ELF-1 (cell line): ENCODE data around the gene ASL.
A peak's percentile ranks its signal among the peaks of the same experiment; 100 is the strongest.
"Not testable (repeated sequence)": the region's sequence is repeated elsewhere in the genome, so short reads cannot be mapped to it uniquely, and the experiment has no call there.

ENCODE experiments used
- DNase-seq: peaks from one replicate; pipeline ENCODE4 v3.0.0-alpha.2; 2016; ENCODE audit warnings: low read depth, low spot score

The ASL gene

DNA sequence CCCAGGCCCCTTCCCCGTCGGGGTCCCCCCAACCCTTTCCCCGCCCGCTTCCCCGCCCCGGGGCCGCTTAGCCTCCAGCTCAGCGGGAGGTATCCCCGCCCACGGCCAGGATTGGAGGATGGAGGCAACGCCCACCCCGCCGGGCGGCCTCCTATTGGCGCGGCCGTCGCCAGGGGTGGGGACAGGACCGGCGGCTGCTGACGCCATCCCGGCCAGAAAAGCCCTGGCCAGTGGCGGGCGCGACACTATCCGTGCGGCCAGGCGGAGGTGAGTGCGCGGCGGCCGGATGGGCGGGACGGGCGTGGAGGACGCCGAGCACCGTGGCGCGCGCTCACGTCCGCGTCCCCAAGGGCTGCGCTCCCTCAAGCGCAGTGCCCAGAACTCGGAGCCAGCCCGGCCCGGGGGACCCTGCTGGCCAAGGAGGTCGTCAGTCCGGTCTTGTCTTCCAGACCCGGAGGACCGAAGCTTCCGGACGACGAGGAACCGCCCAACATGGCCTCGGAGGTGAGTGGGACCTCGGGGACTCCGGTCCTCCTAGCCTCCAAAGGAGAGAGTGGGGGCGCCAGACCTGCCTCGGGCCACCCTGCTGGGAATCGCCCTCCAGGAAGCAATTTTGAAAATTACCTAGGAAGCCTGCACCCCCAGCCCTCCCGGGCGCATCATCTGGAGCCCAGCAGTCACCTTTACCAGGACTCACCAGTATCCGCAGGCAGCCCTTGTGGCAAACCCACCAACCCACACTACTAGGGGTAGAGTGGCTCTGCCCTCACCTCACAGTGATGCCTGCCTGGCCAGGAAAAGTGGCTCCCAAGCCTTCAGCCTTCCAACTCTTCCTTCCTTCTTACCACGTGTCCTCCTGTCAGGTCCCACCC is at the start of gene ASL:
Gene ASL (plus strand): TSS at position 230 of the 872 bp plus-strand sequence. CDS start 263 bp downstream, at position 493.
- DNase-seq, result peak; percentile 95

DNA sequence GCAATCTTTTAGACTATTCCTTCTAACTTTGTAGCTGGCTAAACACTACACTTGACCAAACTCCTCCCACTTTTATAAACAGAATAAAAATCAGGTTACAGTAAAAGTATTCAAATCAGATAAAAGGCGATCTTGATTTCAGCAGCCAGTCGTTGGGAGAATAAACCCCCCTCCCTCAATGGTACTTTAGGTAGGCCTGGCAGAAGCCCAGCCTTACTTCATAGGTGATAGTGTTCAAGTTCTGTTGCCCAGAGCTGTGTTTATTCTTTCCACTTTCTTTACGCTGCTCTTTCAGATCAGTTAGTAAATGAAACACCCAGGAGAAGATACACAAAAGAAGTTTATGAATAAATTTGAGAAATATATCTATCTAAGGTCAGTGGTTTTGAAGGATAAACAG is 47.3 kb upstream of the ASL start:
- DNase-seq, result not testable (repeated sequence)

DNA sequence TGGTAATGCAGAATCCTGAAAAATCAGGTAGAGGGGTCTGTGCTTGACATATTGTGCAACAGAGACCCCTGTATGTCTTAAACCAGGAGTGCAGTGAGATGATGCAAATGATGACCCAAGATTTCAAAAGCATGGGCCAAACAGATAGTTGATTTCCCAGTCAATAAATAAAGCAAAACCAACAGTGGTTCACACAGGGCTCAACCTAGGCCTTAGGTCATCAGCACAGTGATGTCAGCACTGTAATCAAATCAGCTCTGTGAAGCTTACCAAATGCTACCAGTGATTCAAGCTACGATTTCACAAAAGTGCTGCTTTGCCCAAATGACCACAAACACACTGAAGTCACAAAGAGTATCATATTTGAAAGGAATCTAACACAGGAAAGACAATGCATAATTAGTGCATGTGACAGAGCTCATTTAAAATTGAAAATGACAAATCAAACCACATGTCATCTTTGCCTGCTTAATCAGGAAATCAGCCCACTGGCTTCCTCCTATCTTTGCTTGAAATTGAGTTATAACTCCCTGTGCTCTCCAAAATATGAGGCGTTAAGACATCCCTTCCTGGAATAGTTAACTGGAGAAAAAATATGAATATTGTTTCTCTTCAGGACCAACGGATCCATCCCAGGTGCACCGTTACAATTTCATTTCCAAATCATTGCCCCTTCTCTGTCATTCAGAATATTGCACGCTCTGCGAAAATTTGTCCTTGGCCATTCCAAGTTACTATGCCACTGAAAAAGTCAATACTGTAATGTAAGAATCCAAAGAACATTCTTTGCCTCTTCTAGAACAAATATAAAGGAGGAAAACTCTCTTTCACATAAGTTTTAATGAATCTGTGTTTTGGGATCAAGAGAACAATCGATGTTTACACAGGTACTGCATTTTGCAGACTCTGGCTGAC is 41.9 kb upstream of the ASL start:
- no peak for DNase-seq

DNA sequence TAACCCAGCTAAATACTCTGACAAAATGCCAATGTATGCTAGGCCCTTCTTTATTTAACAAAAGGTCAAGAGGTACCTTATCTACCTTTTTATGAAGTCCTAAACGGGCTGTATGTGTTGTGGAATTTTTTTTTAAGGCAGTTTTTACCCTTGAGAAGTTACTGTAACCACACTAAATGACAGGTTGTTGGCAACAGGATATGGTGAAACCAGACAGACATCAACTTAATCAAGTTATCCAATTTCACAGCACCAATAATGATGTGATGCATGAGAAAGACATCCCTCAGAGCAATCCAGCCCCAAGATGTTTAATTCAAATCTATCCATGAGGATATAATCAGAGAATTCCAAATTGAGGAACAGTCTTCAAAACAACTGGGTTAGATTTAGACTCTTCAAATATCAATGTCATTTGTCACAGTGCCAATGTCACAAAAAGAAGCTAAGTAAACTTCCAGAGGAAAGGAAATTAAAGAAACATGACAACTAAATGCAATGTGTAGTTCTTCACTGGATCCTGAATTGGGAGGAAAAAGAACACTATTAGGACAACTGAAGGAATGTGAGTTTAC is 41.1 kb upstream of the ASL start:
- DNase-seq, result not testable (repeated sequence)

DNA sequence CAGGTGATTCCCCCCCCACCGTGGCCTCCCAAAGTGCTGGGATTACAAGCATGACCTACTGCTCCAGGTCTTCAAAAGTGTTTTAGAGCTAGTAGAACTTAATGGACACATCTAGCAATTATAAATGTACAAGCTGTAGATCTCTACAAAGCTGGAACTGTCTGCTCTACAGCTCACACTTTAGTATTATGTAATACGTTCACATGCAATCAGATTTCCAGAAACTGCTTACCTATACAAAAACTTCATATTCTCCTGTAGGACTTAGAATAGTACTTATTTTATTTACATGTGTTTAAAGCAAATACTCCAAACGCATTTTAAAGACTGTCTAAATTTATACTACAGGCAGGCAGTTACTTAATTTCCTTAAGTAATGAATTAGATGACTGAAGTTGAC is 39.2 kb upstream of the ASL start:
- no peak for DNase-seq

DNA sequence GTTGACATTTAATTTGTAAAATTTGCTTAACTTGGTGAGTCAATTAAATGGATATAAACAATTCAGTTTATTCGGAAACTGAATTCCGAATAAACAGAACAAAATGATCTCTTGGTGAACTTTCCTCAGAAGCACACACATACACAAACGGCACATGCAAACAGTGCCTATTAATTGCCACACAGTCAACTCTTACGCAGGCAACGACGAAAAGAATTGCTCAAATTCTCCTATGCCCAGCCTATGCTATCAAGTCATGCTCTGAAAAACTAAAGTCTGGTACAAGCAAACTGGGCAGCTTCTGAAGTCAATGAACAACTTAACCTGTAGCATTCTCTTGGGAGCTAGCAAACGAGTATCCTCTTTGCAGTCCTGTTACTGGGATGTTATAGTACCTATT is 38.8 kb upstream of the ASL start:
- DNase-seq, result no peak

DNA sequence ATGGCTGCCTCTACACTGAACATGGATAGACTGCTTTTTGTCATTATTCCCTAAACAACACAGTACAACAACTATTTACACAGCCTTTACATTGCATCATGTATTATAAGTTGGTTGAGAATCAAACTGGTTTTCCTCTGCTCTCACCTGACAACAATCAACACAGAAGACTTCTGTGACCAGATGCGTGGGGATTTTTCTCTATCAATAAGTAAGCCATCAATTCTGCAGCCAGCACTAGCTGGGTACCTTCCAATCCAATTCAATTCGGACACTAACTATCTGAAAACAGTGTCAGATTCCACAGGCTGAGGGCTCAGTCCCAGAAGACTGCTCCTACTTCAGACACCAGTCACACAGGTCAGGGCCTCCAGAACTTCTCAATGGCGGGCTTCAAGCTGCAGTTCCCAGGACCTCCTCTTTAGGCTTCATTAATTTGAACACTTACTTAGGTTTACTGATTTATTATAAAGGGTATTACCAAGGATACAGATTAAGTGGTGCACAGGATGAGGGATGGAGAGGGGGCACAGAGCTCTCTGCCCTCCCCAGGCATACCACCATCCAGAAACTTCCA is 36.4 kb upstream of the ASL start:
- DNase-seq, result no peak

DNA sequence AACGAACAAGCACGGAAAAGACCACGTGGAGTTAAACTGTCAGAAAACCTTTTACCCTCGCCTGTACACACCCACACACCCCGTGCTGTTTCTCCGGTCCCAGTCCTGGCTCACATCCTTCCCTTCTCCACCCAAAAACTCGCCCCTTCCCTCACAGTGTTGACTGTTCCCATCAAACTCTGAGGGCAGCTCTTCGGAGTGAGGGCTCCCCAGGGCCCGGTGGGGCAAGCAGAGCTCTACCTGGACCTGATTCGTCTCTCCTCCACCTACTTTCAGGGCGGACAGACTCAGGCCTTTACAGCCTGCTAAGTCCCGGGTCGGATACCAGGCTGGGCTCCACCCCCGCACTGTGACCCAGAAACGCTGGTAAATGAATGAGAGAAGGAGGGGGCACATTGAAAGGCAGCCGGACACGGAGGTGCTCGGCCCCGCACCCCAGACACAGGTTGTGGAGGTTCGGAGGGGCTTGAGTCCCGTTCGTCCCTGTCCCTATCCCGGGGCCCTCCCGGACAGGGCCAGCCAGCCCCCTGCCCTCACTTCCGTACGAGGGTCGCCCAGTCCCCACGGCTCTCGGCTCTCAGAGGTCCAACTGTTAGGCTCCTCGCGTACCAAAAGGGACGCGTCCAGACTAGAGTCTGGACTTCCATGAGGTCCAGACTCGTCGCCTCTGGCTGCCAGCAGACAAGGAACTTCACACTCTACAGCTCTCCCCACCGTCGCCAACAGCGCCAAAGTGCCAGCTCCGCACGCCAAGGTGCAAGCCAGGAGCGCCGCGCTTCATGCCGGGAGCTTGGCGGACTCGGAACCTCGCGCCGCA is 31.7 kb upstream of the ASL start:
- DNase-seq, result peak; percentile 57

DNA sequence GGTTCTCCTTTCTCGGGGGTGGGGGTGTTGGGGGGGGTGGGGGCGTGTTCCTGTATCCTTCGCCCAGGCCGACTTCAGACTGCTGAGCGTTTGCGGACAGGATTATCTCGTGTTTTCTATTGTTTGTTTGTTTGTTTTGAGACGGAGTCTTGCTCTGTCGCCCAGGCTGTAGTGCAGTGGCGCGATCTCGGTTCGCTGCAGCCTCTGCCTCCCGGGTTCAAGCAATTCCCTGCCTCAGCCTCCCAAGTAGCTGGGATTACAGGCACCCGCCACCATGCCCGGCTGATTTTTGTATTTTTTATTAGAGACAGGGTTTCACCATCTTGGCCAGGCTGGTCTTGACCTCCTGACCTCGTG is 31.1 kb upstream of the ASL start:
- not testable (repeated sequence) for DNase-seq

DNA sequence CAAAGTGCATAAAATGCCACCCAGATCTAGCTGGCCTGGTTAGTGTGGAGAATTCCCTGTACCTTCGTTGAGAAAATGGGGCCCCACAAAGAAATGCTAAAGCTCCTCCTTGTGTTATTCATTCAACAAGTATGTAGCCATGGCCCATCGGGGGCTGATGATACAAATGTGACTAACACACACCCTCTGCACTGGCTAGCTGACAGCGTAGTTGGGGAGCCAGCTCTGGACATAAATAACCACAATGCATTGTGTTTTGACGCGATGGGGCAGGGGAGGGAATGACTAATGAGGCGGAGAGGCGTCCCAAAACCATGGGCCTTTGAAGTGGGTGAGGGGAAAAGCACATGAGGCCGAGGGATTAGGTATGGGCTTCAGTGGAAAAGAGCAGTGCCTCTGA is 28.2 kb upstream of the ASL start:
- peak; percentile 6 for DNase-seq

DNA sequence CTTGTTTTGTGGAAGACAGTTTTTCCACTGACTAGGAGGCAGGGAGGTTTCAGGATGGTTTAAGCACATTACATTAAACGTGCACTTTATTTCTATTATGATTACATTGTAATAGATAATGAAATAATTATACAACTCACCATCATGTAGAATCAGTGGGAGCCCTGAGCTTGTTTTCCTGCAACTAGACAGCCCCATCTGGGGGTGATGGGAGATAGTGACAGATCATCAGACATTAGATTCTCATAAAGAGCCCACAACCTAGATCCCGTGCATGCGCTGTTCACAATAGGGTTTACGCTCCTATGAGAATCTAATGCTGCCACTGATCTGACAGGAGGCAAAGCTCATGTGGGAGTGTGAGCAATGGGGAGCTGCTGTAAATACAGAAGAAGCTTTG is 25.7 kb upstream of the ASL start:
- not testable (repeated sequence) for DNase-seq

DNA sequence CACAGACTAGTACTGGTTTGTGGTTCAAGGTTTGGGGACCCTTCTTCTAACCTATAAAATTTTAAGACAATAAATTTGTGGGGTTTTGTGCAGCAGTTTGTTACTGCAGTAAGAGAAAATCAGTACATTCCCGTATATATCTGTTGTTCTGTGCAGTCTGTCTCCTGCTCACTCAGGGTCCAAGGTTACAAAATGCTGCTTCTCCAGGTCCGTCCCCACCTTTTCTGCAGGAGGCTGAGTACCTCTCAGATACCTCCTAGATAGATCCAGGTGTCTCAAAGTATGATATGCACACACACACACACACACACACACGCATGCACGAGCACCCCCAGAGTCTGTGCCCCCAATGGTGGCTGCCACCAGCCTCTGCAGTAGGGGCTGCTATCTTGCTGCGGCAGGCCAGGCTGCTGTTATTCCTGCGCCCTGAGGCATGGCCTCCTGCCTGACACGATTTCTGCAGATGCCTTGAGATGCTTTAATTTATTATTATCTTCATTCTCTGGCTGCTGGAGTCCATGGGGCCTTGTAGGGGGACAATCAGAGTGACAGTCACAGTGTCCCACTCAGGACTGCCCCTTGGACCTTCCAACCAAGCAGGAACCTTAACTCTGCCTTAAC is 25.2 kb upstream of the ASL start:
- peak; percentile 8 for DNase-seq

DNA sequence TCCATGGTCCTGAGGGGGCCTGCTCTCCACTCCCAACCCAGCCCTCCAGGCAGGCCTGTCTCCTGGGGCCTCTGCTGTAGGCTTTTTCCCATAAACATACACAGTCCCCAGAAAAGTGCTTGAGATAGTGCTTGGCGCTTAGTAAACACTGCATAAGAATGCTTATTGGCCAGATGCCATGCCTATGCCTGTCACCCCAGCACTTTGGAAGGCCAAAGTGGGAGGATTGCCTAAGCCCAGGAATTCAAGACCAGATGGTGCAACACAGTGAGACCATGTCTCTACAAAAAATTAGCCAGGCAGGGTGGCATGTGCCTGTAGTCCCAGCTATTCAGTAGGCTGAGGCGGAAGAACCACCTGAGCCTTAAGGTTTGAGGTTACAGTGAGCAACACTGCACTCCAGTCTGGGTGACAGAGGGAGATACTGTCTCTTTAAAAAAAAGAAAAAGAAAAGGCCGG is 24.6 kb upstream of the ASL start:
- peak; percentile 26 for DNase-seq

DNA sequence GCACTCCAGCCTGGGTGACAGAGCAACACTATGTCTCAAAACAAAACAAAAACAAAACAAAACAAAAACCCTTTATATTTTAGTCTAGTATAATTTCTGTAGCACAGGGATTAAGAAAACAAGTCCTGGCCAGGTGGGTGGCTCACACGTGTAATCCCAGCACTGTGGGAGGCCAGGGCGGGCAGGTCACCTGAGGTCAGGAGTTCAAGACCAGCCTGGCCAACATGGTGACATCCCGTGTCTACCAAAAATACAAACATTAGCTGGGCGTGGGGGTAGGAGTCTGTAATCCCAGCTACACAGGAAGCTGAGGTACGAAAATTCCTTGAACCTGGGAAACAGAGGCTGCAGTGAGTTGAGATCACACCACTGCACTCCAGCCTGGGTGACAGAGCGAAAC is 23.2 kb upstream of the ASL start:
- DNase-seq, result no peak

DNA sequence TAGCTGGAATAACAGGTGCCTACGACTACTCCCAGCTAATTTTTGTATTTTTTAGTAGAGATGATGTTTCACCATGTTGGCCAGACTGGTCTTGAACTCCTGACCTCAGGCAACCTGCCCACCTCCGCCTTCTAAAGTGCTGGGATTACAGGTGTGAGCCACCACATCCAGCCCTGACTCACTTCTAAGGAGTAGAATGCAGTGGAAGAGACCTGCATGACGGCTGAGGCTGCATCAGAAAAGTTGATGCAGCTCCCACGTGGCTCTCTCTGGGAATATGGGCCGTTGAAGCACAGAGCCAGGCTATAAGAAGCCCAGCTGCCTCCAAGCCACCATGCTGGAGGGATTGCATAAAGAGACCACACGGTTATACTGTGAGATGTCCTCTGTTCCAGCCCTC is 21.6 kb upstream of the ASL start:
- no peak for DNase-seq

DNA sequence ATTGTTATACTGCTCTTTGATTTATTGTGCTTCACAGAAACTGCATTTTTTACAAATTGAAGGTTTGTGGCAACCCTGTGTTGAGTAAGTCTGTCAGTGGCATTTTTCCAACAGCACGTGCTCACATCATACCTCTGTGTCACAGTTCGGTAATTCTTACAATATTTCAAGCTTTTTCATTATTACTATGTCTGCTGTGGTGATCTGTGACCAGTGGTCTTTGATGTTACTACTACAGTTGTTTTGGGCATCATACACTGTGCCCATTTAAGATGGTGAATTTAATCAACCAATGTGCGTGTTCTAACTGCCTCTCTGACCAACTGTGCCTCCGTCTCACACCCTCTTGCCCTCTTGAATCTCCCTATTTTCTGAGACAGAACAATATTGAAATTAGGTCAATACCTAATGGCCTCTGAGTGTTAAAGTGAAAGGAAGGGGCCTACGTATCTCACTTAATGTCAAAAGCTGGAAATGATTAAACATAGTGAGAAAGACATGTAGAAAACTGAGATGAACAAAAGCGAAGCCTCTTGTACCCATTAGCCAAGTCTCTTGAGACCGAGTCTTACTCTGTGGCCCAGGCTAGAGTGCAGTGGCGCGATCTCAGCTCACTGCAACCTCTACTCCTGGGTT is 20.2 kb upstream of the ASL start:
- DNase-seq, result no peak

DNA sequence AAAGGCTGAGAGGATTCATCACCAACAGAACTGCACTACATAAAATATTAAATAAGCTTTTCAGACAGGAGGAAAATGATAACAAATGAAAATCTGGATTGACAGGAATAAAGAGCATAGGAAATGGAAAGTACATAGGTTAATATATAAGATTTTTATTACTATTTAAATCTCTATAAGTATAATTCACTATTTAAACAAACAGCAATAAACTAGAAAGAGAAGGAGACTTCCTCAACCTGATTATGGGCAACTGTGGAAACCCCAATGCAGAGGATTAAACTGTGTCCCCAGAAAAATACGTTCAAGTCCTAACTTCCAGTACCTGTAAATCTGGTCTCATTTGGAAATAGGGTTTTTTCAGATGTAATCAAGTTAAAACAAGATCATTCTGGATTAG is 14.8 kb upstream of the ASL start:
- no peak for DNase-seq

DNA sequence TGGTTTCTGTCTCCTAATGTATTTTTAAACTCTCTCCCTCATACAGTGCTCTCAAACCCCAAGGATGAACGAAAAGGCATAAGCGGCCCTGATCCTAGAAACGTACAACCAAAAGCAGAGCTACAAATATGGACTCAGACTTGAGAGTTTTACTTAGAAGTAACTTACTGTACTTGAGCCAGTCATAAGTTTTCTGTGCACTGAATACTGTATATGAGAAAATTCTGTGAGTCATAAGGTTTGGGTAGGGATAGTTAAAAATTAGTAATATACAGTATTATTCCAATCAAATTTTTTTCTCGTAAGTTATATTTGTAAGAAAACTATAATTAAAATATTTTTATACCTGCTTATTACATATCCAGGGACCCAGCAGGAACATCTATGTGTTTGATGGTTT is 5.9 kb upstream of the ASL start:
- DNase-seq, result no peak

DNA sequence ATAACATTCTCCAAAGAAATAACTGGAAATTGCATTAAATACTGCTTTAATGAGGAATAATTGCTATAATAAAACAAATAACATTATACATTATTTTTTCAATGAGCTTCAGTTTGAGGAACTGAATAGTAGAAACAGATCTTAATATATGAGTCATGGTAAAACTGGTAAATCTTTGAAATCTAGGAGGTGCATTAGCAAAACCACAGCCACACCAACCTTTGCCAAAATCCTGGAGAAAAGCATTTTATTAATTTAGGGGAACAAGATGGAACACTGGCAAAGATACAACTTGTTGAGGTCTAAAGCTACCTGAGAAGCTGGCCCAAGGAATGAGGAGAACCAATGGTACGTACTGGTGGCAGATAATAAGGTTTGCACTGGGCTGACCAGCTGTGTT is 5.4 kb upstream of the ASL start:
- DNase-seq, result no peak

DNA sequence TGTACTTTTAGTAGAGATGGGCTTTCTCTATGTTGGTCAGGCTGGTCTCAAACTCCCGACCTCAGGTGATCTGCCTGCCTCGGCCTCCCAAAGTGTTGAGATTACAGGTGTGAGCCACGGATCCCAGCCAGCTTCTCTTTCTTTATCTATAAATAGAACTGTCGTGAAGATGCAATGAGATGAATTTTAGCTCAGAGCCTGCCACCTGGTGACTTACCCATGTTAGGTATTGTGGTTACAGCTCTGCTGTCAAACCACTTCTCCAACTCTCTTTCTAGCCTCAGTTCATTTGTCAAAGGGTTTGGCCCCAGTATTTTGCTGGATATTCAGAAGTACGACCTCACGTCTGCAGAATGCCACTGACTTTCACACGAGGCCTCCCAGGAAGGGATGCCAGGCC is 3.4 kb upstream of the ASL start:
- DNase-seq, result not testable (repeated sequence)
